Activated CD8-positive, alpha-beta memory T cell treated with anti-CD3 and anti-CD28 coated beads, Interleukin-2, amount 50 U/mL, for 24 hours (primary cell): ENCODE measurements around the gene KRT31.
"Not testable (repeated sequence)": the region's sequence is repeated elsewhere in the genome, so short reads cannot be mapped to it uniquely, and the experiment has no call there.

Source experiments
- DNase-seq: peaks from one replicate; pipeline ENCODE4 v3.0.0-alpha.2; 2020; ENCODE audit errors: extremely low read depth

Gene KRT31

DNA sequence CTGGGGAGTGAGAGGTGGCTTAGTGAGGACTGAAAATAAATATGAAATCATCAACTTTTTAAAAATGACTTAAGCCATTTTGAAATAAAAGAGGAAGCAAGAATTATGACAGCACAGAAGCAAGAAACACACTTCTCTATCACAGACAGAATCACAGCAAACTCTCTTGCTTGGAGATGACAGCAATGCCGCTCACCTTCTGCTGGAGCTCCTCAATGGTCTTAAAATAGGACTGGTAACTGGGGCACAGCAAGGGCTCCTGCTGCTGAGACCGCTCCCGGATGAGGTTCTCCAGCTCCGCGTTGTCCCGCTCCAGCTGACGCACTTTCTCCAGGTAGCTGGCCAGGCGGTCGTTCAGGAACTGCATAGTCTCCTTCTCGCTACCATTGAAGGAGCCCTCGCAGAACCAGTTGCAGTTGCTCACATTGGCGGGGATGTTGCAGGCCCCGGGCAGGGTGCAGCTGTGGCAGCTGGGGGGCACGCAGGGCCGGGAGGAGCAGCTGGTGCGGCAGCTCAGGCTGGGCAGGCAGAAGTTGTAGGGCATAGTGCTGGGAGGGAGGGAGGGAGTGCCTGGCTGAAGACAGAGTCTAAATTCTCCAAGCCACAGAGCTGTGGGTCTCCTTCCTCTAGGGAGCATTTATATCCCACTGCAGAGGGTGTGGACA is at the start of gene KRT31:
TSS of gene KRT31 (minus strand) at position 613 of the 665 bp plus-strand sequence. CDS start at position 544, 69 bp downstream.
- DNase-seq = no peak

DNA sequence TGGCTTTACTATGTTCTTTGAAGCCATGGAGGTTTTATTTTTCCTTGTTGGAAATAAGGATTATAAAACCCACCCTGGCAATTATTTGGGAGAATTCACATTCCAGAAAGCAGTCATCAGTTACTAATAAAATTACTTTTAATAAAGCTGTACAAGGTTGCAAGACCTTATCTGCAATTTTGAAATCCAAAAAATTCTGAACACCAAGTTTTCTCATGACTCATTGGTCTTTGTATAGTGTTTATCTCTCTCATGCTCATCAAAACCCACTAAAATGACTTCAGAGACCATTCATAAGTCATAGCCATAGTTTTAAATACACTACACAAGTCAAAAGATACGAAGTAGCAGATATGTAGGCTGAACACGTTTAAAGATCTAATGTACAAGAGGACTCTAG is 49.4 kb upstream of the KRT31 start:
- no peak for DNase-seq

DNA sequence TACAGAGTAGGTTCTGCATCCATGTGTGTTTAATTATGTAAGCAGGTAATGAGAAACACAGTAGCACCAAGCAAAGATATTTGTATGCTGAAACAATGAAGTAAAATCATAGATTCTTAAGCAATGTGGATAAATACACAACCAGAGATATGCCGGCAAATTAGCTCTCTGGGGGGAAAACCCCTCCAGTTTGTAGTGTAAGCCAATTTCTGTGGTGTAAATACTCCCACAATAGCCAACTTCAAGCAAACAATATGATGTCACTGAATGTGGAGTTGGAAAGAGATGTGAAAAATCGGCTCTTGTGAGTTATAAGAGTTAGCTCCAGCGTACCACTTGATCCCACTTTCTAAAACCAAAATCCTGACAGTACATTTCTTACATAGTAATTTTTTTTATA is 47.2 kb upstream of the KRT31 start:
- no peak for DNase-seq

DNA sequence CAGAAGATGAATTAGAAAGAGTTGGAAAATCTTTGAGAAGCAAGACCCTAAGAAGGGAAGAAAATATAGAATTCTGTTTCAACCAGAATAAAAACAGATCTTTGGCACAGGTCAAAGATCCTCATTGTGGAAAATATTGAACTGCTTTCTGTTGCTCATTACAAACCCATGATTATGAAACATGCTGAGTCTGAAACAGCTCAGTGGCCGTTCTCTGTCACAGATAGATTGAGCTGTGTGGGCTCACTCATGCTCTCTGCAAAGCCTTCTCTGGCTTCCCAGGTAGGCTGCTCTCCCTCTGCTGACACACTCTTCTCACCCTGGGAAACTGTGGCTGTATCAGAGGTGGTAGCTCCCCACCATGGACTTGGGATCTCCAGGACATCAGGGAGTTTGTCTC is 46.8 kb upstream of the KRT31 start:
- no peak for DNase-seq

GRCh38 chr17:41442739-41443138 is 45.3 kb upstream of the KRT31 start:
- DNase-seq = no peak

DNA sequence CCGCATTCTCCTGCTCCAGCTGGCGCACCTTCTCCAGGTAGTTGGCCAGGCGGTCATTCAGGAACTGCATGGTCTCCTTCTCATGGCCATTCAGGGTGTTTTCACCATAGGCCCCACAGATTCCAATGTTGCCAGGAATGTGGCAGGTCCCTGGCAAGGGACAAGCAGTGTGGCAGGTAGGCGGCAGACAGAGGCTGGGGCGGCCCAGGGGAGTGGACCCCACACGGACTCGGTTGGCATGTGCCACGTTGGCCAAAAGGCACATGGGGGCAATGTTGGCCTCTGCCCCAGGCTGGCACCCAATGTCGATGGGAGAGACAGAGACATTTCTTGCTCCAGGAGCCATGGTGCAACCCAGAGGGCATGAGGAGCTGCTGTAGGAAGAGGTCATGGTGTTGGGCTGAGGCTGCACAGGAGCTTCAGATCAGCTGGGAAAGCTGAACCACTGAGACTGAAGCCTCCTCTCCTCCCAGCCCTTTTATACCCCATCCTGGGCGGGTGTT is 43.2 kb upstream of the KRT31 start, which contains the start of gene KRT38:
TSS of gene KRT38 (minus strand) at position 453 of the 503 bp plus-strand sequence. CDS start at position 391, 62 bp downstream.
- no peak for DNase-seq

DNA sequence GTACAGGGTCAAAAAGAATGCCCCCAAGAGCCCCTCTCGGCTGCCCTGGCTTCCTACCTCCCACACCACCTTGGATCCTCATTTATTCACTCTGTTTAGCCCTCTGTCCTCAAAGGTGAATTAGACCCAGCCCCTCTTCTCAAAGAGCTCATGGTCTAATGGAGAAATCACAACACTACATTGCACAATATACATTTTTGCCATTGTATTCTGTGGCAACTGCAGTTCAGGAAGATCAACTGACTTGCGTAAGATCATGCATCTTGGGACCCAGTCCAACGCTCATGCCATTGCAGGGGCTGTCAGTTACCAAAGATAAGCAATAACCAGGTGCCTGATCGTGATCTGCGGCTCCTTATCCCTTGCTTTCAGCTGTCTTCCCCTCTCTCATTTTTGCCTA is 42.0 kb upstream of the KRT31 start:
- no peak for DNase-seq

GRCh38 chr17:41437769-41438168 is 40.4 kb upstream of the KRT31 start:
- DNase-seq = no peak

DNA sequence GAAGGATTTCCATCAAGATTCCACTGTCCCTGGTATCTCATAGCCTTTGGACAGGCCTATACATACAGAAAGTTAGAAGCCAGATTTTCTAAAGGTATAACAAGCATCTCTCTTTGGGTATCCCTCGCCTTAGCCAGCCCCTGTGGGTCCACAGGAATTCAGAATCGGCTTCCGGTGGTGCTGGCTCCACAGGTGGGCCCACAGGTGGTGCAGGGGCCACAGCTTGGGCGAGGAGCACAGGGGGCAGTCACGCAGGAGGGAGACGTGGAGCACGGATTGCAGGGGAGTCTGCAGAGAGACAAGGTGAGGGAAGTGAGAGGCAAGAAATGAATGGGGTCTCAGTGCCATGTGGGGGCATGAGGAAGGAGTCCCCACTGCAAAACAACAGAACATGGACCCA is 39.8 kb upstream of the KRT31 start:
- DNase-seq = no peak

DNA sequence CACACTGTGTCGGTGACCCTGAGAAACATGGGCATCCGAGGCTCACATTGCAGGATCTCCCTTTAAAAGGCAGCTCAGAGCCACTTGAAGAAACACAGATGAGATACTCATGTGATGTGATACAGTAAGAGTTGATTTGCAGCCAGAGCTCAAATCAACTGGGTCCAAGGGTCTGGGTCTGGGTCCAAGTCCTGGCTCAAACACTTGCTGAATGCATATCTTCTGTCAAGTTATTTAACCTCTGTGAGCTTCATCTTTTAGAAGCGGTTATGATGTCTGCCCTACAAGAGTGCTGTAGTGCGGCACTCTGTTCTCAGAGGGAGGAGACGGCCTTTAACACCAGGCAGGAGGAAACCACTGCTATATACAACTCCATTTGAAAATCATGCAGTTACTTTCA is 37.0 kb upstream of the KRT31 start:
- no peak for DNase-seq

GRCh38 chr17:41434005-41434404 is 36.6 kb upstream of the KRT31 start:
- no peak for DNase-seq

DNA sequence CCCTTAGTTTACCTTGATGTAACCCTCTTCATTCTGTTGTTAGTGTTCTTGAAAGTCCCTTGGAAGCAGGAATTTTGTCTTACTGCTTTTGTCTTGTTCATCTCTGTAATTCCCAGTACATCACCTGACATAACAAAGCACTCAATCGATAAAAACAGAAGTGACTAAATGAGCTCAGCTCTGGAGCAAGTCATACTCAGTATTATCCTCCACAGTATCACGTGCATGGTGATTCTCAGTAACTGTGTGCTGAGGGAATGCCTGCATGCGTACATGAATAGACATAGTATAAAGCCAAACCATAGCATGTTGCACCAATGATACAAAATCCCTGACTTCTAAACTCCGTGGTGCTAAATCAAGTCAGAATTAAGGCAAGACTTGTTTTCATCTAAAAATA is 36.2 kb upstream of the KRT31 start:
- DNase-seq = no peak

GRCh38 chr17:41430376-41430775 is 33.0 kb upstream of the KRT31 start:
- DNase-seq = not testable (repeated sequence)

GRCh38 chr17:41429667-41430066 is 32.3 kb upstream of the KRT31 start:
- no peak for DNase-seq

GRCh38 chr17:41428591-41429291 is 31.3 kb upstream of the KRT31 start:
- no peak for DNase-seq

DNA sequence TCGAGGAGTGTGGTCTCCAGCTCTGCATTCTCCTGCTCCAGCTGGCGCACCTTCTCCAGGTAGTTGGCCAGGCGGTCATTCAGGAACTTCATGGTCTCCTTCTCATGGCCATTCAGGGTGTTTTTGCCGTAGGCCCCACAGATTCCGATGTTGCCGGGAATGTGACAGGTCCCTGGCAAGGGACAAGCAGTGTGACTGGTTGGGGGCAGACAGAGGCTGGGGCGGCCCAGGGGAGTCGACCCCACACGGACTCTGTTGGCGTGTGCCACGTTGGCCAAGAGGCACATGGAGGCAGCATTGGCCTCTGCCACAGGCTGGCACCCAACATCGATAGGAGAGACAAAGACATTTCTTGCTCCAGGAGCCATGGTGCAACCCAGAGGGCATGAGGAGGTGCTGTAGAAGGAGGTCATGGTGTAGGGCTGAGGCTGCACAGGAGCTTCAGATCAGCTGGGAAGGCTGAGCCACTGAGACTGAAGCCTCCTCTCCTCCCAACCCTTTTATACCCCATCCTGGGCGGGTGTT is 26.8 kb upstream of the KRT31 start, which contains the start of gene KRT37:
TSS of gene KRT37 (minus strand) at position 475 of the 525 bp plus-strand sequence. CDS start at position 413, 62 bp downstream.
- DNase-seq = no peak

- not testable (repeated sequence) for DNase-seq
Measured at GRCh38 chr17:41422586-41422985, 25.2 kb upstream of the KRT31 start.

DNA sequence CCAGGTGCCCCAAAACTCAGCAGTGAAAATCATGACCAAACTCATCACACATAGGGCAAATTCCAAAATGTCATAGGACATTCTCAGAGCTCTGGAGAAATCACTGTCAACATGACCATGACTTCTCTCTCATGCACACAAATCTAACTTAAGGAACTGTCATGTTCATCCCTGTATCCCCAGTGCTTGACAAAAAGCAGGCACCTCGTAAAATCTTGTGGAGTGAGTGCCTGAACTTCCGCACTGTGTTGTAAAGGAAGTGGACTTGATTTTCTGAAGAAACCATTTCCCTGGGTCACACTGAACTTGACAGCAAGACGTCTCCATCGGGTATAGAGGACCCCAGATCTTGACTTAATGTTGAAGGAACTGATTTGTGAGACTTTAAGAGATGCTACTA is 24.2 kb upstream of the KRT31 start:
- no peak for DNase-seq

DNA sequence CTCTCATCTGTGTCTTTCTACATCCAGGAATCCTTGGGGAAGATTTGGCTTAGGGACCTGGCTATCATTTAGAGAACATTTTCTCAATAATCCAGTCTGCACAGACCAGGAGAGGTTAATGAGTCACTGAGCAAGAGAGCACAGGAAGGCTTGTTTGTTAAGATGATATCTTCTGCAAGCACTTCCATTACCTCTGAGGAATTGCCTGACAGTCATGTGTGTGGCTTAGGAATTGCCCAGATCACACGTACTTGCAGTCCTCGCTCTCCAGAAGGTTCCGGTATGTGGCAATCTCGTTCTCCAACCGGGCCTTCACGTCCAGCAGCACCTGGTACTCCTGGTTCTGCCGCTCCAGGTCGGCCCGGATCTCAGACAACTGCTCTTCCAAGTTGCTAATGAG is 23.7 kb upstream of the KRT31 start:
- DNase-seq = no peak

GRCh38 chr17:41420134-41420533 is 22.7 kb upstream of the KRT31 start:
- no peak for DNase-seq

DNA sequence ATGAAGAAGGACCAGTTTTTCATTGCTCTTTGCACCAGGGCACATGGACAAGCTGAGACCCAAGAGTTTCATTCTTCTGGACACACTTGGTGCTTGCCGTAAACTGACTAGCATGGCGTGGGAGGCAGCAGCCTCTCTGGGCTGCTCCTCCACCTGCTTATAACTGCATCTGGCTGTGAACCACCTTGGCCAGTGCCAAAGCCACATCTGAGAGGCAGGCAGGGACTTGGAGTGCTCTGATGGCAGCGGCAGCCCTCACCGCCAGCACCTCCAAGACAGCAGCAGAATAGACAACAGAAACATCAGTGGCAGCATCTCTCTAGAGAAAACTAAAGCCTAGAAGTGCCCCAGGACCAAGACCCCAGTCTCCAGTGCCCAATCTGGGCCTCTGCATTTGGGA is 22.3 kb upstream of the KRT31 start:
- no peak for DNase-seq

DNA sequence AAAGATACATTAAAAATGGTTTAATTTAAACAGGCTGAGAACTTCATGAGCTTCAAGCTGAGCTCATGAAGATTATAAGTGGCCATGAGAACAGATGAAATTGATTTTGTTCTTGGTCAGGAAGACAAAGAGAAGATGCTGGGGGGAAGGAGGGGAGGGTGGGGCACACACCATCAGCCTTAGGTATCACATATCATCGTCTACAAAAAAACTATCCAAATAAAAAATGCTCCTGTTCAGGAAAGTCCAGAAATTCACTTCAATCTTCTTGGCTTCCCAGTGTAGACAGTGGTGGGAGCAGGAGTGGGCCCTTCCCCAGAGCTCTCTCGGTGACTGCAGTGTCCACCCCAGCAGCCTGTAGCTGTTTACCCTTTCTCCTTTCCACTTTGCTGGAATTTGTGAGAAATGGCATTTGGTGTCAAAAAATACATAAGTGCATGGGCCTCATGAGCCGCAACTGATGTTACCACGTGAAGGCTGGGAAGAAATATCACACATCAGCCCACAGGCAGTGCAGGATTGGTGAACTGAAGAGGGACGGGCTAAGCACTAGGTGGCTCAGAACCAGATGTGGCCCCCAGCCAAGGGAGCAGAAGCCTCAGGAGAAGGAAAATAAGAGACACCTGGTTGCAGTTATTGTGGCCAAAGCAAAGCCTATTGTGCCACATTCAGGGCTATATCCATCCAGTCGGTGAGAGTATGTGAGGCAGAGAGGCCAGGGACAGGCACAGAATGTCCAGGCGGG is 20.9 kb upstream of the KRT31 start:
- no peak for DNase-seq
